GM18951 (cell line): ENCODE measurements around the gene TRAFD1.
"Not testable (repeated sequence)": the region's sequence is repeated elsewhere in the genome, so short reads cannot be mapped to it uniquely, and the experiment has no call there.

Source experiments
- POLR2A ChIP-seq: IDR thresholded peaks from 4 replicates; pipeline ENCODE4 v1.6.1; 2011; ENCODE audit warnings: mild to moderate bottlenecking; ENCODE audit not compliant: insufficient read length, insufficient read depth; ENCODE audit errors: extremely low read depth
- in situ Hi-C: fragments of 300-500 bp; cut with MboI; formaldehyde crosslinking; loops from one replicate; pipeline ENCODE4 v1.12.0; 2022; ENCODE audit warnings: low sequenced_read_pairs, mixed read lengths, inconsistent platforms; ENCODE audit not compliant: unreplicated experiment

The TRAFD1 gene

DNA sequence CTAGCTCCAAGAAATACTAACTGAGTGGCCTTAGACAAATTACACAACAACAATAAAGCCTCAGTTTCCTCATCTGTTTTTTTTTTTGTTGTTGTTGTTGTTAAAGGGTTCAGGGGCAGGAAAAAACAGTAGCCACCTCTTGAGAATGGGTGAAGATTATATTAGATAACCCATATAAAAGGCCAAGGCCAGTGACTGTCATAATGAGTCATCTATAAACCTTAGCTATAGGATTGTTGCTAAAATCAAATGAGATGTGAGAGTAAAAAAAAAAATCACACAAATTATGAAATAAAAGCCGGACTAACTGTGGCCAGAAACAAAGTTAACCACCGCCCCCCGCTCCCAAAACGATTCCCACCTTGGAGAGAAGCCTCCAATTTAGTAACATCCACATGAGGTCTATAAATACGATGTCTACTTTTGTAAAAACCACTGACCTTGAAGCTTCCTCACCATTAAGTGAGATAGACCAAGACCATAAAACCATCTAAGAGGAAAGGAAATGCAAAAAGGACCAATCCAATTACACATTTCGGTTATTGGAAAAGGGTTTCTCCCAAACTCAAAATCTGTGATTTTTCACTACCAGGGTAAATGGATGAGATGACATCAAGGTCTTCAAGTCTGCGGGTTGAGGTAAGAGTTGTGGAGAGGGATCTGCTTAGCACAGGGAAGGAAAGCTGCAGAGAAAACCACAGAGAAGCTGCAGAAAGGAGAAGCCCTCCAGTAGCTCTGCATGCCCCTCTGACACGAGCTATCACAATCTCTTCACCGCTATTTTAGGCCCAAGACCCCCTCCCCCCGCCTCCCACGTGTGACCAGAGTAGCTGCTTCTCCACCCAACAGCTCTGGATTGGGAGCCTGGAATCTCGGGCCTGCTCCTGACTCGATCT, 17.8 kb upstream of the TRAFD1 start:
- in situ Hi-C loops, result no loop called here
- TF ChIP-seq POLR2A, result no peak

DNA sequence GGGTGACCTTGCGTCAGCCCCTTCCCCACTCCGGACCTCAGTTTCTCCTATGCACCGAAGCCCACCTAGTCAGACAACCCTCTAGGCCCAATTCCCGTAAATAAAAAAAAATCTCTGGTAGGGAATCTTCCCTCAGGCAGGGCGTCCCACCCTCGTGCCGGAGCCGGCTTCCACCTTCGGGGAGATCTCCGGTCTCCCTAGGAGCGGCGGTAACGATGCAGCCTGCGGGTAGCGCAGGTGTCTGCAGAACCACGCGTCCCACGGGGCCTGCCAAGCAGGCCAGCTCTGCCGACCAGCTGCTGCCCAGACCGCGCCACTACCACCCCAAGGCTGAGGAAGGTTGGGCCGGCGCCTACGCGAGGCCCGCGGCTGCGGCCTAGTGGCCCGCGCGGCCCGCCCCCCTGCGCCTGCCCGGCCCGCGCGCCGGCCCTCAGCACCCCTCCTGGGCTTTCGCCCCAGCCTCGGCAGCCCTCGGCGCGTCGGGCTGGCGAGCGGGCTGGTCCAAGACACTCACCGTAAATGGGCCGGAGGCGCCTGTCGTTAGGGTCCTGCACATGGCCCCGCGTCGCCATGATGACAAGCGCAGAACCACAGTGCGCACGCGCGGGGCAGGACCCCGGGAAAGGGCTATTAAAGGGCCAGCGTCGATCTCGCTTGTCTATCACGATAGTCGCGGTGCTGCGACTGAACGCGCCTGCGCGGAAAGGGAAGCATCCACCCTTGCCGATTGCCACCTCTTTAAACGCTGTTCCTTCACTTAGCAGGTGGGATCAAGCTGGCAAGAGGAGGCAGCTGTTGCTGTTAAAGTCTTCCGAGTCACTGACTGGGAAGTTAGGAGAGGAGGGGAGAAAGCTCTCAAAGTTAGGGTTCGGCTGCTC, 16.9 kb upstream of the TRAFD1 start, which contains the start of gene NAA25:
TSS of gene NAA25 (minus strand) at position 582 of the 878 bp plus-strand sequence. CDS start at position 572, 10 bp downstream.
- TF ChIP-seq POLR2A, result peak; percentile 80
- in situ Hi-C loops, result no loop called here

DNA sequence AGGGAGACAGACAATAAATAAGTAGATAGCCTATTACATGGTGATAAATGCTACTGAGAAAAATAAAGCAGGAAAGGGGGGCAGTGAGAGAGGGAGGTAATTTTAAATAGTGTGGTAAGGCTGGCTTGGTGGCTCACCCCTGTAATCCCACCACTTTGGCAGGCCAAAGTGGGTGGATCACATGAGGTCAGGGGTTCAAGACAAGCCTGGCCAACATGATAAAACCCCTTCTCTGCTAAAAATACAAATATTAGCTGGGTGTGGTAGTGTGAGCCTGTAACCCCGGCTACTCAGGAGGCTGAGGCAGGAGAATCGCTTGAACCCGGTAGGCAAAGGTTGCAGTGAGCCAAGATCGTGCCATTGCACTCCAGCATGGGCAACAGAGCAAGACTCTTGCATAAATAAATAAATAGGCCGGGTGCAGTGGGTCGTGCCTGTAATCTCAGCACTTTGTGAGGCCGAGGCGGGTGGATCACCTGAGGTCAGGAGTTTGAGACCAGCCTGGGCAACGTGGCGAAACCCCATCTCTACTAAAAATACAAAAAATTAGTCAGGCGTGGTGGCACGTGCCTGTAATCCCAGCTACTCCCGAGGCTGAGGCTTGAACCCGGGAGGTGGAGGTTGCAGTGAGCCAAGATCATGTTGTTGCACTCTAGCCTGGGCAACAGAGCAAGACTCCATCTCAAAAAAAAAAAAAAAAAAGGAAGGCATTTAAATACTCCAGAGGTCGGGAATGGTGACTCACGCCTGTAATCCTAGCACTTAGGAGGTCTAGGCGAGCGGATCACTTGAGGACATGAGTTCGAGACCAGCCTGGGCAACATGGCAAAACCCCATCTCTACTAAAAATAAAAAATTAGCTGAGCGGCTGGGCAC, 14.3 kb upstream of the TRAFD1 start:
- in situ Hi-C loops, result not testable (repeated sequence)

DNA sequence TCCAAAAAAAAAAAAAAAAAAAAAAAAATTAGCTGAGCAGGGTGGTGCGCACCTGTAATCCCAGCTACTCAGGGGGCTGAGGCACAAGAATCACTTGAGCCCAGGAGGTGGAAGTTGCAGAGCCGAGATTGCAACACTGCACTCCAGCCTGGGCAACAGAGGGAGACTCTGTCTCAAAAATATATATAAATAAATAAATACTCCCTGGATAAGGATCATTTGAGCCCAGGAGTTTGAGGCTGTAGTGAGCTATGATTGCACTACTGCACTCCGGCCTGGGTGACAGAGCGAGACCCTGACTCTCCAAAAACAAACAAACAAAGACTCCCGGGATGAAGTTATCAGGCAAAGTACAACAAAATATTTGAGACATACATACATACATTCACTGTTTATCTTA, 13.4 kb upstream of the TRAFD1 start:
- no peak for TF ChIP-seq POLR2A
- in situ Hi-C loops, result no loop called here

DNA sequence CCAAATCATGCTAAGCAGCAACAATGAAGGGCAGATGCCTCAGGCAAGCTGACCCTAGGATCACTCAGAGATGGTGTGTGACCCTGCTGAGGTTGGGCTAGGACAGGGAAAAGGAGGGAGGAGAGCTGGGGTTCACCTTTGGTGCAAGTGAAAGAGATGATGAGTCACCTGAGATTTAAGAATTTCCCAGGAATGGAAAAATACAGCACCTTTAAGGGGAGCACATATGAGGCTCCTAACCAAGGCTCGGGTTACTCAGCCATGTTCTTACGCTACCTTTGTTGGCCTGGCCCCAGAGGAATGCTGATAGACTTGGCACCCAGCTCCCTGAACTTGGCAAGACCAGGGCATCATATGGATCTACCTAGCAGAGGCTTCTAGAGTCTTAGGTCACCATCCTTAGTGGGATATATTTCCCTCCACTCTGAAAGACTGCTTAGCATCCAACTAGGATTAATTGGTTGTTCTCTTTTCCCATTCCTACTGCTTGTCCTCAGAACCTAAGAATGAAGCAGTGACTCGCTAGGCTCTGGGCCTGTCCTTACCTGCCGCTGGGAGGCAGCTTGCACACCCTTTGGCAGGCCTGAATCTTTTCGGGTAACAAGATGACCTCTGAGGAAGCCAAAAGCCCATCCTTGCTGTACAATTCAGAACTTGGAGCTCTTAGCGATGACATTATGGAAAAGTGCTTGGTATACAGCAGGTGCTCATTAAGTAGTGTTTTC, 12.8 kb upstream of the TRAFD1 start:
- in situ Hi-C loops, result no loop called here
- TF ChIP-seq POLR2A, result no peak

DNA sequence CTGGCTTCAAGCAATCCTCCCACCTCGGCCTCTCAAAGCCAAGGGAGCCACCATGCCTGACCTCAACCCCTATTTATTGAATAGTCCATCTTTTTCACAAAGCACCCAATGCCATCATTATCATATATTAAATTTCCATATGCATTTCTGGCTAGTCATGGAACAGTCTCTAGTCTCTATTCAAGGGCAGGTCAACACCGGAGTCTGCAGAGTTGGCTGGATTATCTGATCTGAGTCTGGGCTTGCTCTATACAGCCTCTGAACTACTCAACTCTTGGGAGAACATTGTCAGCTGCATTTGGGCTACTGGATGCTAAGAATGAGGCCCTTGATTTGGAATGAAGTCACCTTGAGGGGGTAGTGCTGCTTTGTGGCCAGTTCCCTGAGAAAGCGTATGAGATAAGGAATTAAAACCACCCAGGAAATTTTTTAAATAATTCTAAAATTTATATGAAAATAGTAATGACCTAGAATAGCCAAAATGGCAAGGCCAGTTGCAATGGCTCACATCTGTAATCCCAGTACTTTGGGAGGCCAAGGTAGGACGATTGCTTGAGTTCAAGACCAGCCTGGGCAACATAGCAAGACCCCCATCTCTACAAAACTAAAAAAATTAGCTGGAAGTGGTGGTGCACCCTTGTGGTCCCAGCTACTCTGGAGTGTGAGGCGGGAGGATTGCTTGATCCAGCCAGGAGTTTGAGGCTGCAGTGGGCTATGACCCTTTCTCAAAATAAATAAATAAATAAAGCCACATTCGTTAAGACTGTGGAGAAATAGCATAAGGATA, 9.9 kb upstream of the TRAFD1 start:
- in situ Hi-C loops, result no loop called here
- no peak for TF ChIP-seq POLR2A

DNA sequence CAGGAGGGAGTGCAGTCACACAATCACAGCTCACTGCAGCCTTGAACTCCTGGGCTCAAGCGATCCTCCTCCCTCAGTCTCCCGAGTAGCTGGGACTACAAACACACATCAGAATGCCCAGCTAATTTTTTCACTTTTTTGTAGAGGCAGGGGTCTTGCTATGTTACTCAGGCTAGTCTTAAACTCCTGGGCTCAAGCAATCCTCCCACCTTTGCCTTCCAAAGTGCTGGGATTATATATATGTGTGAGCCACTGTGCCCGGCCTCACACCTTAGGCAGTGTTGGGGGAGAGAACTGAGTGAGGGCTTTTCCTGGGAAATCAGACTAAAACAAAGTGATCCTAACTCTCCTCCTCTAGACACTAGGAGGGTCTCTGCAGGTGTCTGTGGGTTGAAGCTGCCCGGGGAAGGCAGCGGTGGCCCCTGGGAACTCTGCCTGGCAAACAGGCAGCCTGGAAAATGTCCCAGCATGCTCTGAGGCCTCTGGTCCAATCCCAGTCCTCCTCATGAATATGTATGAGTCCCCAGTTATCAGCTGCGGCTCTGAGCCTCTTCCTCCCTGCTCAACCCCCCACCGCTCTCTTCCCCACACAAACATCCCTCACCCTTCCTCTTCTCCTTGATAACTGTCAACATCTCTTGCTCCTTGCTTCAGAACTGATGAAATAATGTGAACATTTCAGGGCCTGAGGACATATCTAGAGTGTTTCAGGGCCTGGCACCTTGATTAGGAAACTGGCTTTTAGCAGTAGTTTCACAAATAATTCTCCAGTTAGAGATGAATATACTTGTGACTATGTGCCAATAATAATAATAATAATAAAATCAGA, 8.9 kb upstream of the TRAFD1 start:
- peak; percentile 48 for TF ChIP-seq POLR2A
- in situ Hi-C loops, result no loop called here

DNA sequence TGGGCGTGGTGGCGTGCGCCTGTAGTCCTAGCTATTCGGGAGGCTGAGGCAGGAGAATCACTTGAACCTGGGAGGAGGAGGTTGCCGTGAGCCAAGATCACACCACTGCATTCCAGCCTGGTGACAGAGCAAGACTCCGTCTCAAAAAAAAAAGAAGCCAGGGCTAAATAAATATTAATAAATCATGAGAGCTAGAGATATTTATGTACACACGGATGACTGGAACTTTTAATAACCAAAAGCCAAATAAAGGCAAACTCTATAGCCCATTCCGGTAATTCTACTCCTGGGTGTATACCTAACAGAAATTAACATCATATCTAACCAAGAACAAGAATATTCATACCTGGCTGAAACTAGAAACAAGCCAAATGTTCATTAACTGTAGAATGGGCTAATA, 7.7 kb upstream of the TRAFD1 start:
- in situ Hi-C loops, result no loop called here
- TF ChIP-seq POLR2A, result no peak

DNA sequence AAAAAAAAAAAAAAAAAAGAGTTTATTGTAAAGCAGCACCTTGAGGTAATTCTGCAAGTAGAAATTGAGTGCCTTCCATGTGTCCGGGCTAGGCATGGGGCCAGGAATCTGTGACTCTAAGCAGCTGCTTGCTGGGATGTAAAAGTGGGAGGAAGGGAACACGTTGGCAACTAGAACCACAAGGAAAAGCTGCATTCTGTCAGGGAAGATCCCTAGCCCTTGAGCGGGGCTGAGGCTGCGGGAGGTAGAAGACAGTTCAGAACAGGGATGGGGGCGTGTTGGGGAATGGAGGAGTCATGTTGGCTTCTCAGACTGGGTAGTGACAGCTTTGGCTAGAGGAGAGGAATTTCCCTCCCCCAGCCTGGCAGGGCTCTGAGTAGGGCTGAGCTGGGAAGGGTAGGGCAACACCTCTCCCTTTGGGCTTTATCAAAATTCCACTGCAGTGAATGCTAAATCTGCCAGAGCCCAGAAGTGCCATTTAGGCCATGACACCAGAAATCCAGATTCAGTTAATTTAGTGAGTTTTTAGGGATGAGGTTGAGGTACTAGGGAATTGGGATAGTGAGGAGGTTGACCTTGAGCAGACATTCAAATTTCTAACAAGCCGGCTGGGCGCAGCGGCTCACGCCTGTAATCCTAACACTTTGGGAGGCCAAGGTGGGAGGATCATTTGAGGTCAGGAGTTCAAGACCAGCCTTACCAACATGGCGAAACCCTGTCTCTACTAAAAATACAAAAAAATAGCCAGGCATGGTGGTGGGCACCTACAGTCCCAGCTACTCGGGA, 3.4 kb upstream of the TRAFD1 start:
- in situ Hi-C loops, result no loop called here
- TF ChIP-seq POLR2A, result no peak
